Activated T-helper 17 cell treated with anti-CD3 and anti-CD28 coated beads, Interleukin-2, amount 50 U/mL, for 72 hours (primary cell): ENCODE data around the gene PSMA6. TPM values are rescaled to one million over a fixed set of nuclear protein-coding genes. Genes with fewer than 3 reads are reported as not detected.
"Not testable (repeated sequence)": the region's sequence is repeated elsewhere in the genome, so short reads cannot be mapped to it uniquely, and the experiment has no call there.

ENCODE experiments used
- ATAC-seq: fragments of 150-1000 bp; cut with Tn5 transposase; replicated peaks from 2 replicates; pipeline ENCODE4 v1.10.0; 2021; ENCODE audit warnings: mild to moderate bottlenecking, moderate library complexity
- H3K27ac Mint-ChIP-seq: one replicate; pipeline ENCODE4 v1.8.0; 2022; ENCODE audit warnings: mixed read lengths
- H3K27me3 Mint-ChIP-seq: one replicate; pipeline ENCODE4 v1.8.0; 2022; ENCODE audit warnings: mixed read lengths
- H3K36me3 Mint-ChIP-seq: one replicate; pipeline ENCODE4 v1.8.0; 2022; ENCODE audit warnings: low read depth, mild to moderate bottlenecking, mixed read lengths
- H3K4me1 Mint-ChIP-seq: one replicate; pipeline ENCODE4 v1.8.0; 2022; ENCODE audit warnings: mixed read lengths
- H3K4me3 Mint-ChIP-seq: one replicate; pipeline ENCODE4 v1.8.0; 2022; ENCODE audit warnings: mild to moderate bottlenecking, mixed read lengths
- H3K9me3 Mint-ChIP-seq: one replicate; pipeline ENCODE4 v1.8.0; 2022; ENCODE audit warnings: mixed read lengths
- total RNA-seq, 2 donors: library from RNA; stranded (reverse); gene quantifications; one replicate each; pipeline ENCODE4 v1.2.3, GENCODE V29; 2022

Gene PSMA6
- total RNA-seq: 100 to 1,000 TPM; 295 to 386 TPM

DNA sequence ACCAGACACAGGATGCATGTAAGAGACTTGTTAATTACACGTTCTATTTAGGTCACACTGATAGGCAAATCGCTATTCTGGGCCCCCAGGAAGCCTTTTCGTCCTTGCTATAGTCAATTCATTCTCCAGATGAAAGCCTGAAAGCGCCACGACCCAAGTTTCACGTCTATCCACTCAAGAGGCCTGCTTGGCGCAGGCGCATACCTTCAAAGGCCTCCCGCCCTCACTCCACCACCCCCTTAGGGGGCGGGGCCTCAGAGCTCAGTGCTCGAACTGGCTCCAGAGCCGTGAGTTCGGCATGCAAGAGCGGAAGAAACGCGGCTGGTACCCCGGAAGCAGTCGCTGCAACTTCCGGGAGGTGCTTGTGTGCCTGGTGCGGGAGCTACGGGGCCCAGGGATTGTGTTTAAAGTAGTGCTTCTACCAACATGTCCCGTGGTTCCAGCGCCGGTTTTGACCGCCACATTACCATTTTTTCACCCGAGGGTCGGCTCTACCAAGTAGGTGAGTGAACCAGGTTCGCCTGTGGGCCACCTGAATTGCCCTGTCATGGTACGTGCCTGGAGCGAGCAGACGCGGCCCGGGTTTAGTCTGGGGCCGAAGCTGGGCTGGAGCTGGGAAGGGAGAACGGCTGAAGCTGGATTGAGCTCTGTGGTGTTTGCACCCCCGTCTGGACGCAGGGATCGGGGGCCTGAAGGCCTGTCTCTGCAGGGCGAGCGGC lies at the start of gene PSMA6:
TSS of gene PSMA6 (plus strand) at position 332 of the 719 bp plus-strand sequence. CDS start at position 427, 95 bp downstream.
- Mint-ChIP-seq H3K36me3 (peaks cover 58% of the 10 kb centered on the region), H3K27me3 (no peaks in the 10 kb centered on the region), H3K27ac (peak within 1 kb of the TSS; percentile 99), H3K4me3 (peak within 1 kb of the TSS; percentile 95), H3K4me1 (peaks cover 10% of the 10 kb centered on the region), H3K9me3 (no peaks in the 10 kb centered on the region)
- ATAC-seq: peak; percentile 85

DNA sequence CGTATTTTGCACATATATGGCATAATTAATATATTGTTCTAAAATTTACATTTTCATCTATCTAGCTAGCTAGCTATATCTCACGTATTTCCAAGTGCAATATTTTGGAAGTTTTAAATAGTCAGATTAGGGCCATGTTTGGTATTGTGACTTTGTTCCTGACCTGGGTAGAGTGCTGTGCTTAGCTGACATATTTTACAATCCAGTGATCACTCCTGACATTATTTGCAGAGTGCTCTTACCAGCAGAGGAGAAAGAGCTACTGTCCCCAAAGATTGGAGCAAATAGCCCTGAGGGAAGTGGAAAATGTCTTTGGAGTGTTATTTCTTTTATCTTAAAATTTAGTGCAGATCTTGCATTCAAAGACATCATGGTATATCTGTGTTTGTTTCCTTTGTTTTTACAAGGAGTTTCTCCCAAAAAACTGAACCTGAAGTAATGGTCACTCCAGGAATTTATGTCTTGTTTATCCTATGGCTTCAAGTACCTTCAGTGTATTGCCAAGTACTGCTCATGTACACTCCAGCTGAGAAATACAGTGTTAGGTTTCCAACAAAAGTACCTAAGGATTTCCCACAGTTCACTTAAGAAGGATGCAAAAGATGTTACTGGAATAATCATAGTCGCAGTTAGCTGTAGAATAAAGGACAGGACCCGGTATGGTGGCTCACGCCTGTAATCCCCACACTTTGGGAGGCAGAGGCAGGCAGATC lies 49.4 kb upstream of the PSMA6 start:
- no peaks in the 10 kb centered on the region for H3K27me3 Mint-ChIP-seq
- H3K9me3 Mint-ChIP-seq: no peaks in the 10 kb centered on the region
- H3K36me3 Mint-ChIP-seq: no peaks in the 10 kb centered on the region
- H3K4me1 Mint-ChIP-seq: peaks cover 10% of the 10 kb centered on the region
- no peak overlapping the region for H3K4me3 Mint-ChIP-seq
- ATAC-seq: no peak
- no peak overlapping the region for H3K27ac Mint-ChIP-seq

DNA sequence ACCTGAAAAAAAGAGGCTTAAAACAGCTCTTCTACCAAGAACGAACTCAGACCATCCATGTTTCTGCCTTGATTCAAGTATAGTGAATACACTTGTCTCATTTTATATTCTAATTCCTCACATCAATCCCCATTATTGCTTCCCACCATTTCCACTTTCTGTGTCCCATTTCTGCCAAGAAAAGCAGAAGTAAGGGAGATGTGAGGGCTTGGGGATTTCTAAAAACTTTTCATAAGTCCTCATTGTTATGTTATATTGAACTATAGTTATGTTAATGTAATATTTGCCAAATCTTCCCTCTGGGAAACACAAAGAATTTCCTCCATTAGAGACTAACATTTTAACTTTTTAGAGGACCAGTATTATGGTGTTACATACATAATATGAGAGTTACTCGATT lies 48.2 kb upstream of the PSMA6 start:
- Mint-ChIP-seq H3K27ac (peak overlapping the region; percentile 34), H3K4me1 (peaks cover 14% of the 10 kb centered on the region), H3K4me3 (no peak overlapping the region), H3K9me3 (no peaks in the 10 kb centered on the region), H3K27me3 (no peaks in the 10 kb centered on the region), H3K36me3 (no peaks in the 10 kb centered on the region)
- no peak for ATAC-seq

DNA sequence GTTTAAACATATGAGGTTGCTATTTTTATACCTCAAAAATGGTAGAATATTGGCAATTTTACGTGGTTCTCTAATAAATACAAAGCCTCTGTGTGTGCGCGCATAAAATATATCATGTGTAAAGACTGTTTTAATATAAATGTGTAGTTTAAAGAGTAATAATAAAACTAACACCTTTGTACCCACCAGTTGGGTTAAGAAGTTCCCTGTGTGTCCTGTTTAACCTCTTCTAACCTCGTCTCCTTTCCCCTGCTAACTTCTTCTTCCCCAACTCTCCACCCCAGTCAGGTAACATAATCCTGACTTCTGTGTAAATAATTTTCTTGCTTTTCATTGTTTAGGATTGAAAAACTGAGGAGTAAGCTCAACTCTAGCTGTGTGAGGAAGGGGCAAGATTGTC lies 47.6 kb upstream of the PSMA6 start:
- Mint-ChIP-seq H3K27me3 (no peaks in the 10 kb centered on the region), H3K27ac (peak overlapping the region; percentile 24), H3K9me3 (no peaks in the 10 kb centered on the region), H3K36me3 (no peaks in the 10 kb centered on the region), H3K4me3 (no peak overlapping the region), H3K4me1 (peaks cover 14% of the 10 kb centered on the region)
- ATAC-seq: no peak

- no peaks in the 10 kb centered on the region for H3K36me3 Mint-ChIP-seq
- no peak for ATAC-seq
- H3K27ac Mint-ChIP-seq: peak overlapping the region; percentile 24
- no peaks in the 10 kb centered on the region for H3K27me3 Mint-ChIP-seq
- H3K4me1 Mint-ChIP-seq: peaks cover 14% of the 10 kb centered on the region
- H3K9me3 Mint-ChIP-seq: no peaks in the 10 kb centered on the region
- H3K4me3 Mint-ChIP-seq: no peak overlapping the region
Observed at GRCh38 chr14:35245051-35245450, 47.1 kb upstream of the PSMA6 start.

- ATAC-seq: no peak
- peak overlapping the region; percentile 67 for H3K27ac Mint-ChIP-seq
- H3K27me3 Mint-ChIP-seq: no peaks in the 10 kb centered on the region
- H3K9me3 Mint-ChIP-seq: no peaks in the 10 kb centered on the region
- no peak overlapping the region for H3K4me3 Mint-ChIP-seq
- H3K4me1 Mint-ChIP-seq: peaks cover 21% of the 10 kb centered on the region
- no peaks in the 10 kb centered on the region for H3K36me3 Mint-ChIP-seq
Observed at GRCh38 chr14:35247777-35248475, 44.3 kb upstream of the PSMA6 start.

DNA sequence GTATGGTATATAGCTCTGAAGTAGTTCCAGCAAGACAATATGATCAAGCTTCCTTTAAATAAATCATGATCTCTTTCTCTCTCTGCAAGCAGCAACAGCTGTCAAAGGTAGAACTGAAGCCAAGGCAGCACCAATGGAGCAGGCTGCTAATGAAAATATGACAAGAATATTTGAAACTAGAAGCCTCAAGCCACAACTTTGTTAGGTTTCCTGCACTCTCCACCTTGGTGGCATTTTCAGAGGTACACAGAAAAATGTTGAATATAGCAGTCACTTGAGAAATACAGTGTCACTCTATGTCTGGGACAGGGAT lies 43.8 kb upstream of the PSMA6 start:
- peak overlapping the region; percentile 67 for H3K27ac Mint-ChIP-seq

GRCh38 chr14:35250319-35250718 lies 41.9 kb upstream of the PSMA6 start:
- H3K27ac Mint-ChIP-seq: no peak overlapping the region
- ATAC-seq: no peak
- no peaks in the 10 kb centered on the region for H3K27me3 Mint-ChIP-seq
- H3K4me3 Mint-ChIP-seq: no peak overlapping the region
- peaks cover 7% of the 10 kb centered on the region for H3K36me3 Mint-ChIP-seq
- peaks cover 36% of the 10 kb centered on the region for H3K4me1 Mint-ChIP-seq
- no peaks in the 10 kb centered on the region for H3K9me3 Mint-ChIP-seq

More for the DNA sequence above, 43.8 kb upstream of the PSMA6 start:
- H3K4me3 Mint-ChIP-seq: no peak overlapping the region
- no peak for ATAC-seq
- H3K9me3 Mint-ChIP-seq: no peaks in the 10 kb centered on the region
- peaks cover 21% of the 10 kb centered on the region for H3K4me1 Mint-ChIP-seq
- H3K36me3 Mint-ChIP-seq: no peaks in the 10 kb centered on the region
- no peaks in the 10 kb centered on the region for H3K27me3 Mint-ChIP-seq

DNA sequence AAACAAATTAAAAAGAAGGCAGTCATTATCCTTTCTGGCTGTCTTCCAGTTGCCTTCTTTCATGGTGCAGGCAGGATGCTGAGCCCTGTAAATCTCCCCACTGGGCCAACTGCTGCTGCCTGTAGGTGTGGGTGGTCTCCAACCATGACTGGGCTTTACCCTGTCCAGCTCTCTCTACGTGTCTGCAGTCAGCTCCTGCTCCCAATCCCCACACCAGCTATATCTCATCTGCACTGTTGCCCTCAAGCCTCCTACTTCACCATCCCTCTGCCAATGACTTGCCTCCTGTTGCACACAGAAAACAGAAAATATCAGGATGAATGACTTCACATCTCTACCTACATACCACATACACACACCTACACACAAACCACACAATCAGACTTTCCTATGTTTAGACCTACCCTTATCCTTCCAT lies 39.7 kb upstream of the PSMA6 start:
- Mint-ChIP-seq H3K4me3 (peak overlapping the region; percentile 36), H3K27ac (peak overlapping the region; percentile 56)
- peak; percentile 83 for ATAC-seq

DNA sequence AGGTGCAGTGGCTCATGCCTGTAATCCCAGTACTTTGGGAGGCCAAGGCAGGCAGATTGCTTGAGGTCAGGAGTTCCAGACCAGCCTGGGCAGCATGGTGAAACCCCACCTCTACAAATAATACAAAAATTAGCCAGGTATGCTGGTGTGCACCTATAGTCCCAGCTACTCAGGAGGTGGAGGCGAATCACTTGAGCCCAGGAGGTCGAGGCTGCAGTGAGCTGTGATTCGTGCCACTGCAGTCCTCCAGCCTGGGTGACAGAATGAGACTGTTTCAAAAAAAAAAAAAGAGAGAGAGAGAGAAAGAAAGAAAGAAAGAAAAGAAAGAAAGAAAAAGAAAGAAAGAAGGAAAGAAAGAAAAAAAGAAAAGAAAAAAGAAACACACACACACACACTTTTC lies 39.1 kb upstream of the PSMA6 start:
- peaks cover 26% of the 10 kb centered on the region for H3K4me1 Mint-ChIP-seq
- H3K4me3 Mint-ChIP-seq: peak overlapping the region; percentile 36
- H3K36me3 Mint-ChIP-seq, H3K27me3 Mint-ChIP-seq, H3K9me3 Mint-ChIP-seq: not testable (repeated sequence)
- peak overlapping the region; percentile 56 for H3K27ac Mint-ChIP-seq
- peak; percentile 59 for ATAC-seq

More for the DNA sequence above, 39.7 kb upstream of the PSMA6 start:
- Mint-ChIP-seq H3K27me3 (no peaks in the 10 kb centered on the region), H3K9me3 (no peaks in the 10 kb centered on the region), H3K4me1 (peaks cover 29% of the 10 kb centered on the region), H3K36me3 (peaks cover 7% of the 10 kb centered on the region)

GRCh38 chr14:35254034-35254622 lies 38.1 kb upstream of the PSMA6 start:
- H3K27me3 Mint-ChIP-seq, H3K9me3 Mint-ChIP-seq, H3K36me3 Mint-ChIP-seq, ATAC-seq: not testable (repeated sequence)
- H3K27ac Mint-ChIP-seq: peak overlapping the region; percentile 56
- H3K4me1 Mint-ChIP-seq: peaks cover 22% of the 10 kb centered on the region
- H3K4me3 Mint-ChIP-seq: peak overlapping the region; percentile 36

DNA sequence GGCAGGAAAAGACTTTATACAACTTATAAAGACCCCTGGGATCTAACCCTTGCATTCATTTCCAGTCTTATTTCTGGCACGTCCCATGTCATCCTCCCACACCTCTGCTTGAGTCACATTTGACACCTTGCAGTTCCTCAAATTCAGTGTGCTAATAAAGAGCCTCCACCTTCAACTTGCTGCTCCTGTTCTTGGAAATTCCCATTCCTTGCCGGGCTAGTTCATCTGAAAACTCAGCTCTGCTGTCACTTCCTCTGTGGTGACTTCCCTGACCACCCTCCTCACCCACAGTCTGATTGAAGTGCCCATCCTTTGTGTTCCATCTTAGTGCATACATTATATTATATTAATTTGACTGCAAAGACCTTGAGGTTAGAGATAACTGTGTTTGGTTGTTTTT lies 37.4 kb upstream of the PSMA6 start:
- Mint-ChIP-seq H3K4me3 (peak overlapping the region; percentile 36), H3K9me3 (no peaks in the 10 kb centered on the region)

DNA sequence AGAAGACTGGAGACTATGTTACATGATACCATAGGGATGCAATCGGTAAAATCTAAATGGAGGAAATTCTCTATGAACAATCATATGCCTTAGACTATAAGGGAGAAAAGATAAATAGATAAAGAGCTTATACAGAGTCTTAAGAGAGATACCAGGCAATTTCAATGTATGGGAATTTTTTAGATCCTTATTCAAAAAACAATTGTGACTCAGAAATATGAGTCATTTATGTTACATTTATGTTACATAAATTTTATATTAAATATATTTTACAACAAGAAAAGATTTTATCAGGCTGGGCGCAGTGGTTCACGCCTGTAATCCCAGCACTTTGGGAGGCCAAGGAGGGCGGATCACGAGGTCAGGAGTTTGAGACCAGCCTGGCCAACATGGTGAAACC lies 36.5 kb upstream of the PSMA6 start:
- peaks cover 17% of the 10 kb centered on the region for H3K36me3 Mint-ChIP-seq
- H3K27ac Mint-ChIP-seq: no peak overlapping the region
- H3K9me3 Mint-ChIP-seq: no peaks in the 10 kb centered on the region
- H3K27me3 Mint-ChIP-seq: no peaks in the 10 kb centered on the region
- H3K4me1 Mint-ChIP-seq: peaks cover 22% of the 10 kb centered on the region
- no peak overlapping the region for H3K4me3 Mint-ChIP-seq
- no peak for ATAC-seq

More for the DNA sequence above, 37.4 kb upstream of the PSMA6 start:
- Mint-ChIP-seq H3K27me3 (no peaks in the 10 kb centered on the region), H3K27ac (peak overlapping the region; percentile 56), H3K4me1 (peaks cover 22% of the 10 kb centered on the region), H3K36me3 (peaks cover 7% of the 10 kb centered on the region)
- peak; percentile 60 for ATAC-seq

DNA sequence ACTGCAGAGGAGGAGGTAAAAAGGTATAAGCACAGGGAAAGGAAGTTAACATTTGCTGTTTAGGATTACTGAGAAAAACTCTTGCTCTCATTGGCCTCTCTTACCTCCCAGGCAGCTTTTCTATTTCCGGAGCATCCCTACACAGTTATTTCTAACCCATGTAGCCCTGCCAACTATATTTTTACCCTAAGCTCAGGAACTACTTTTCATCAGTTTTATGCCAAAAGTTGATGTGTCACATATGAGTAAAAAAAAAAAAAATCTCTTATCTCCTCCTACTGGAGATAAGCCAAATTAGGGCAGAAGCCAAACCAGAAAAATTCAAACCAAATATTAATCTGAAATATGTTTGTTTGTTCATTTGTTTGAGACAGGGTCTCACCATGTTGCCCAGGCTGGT lies 34.4 kb upstream of the PSMA6 start:
- no peaks in the 10 kb centered on the region for H3K9me3 Mint-ChIP-seq
- peaks cover 16% of the 10 kb centered on the region for H3K4me1 Mint-ChIP-seq
- H3K27me3 Mint-ChIP-seq: no peaks in the 10 kb centered on the region
- ATAC-seq: no peak
- H3K4me3 Mint-ChIP-seq: no peak overlapping the region
- H3K36me3 Mint-ChIP-seq: peaks cover 23% of the 10 kb centered on the region
- peak overlapping the region; percentile 2 for H3K27ac Mint-ChIP-seq
